IgD-negative memory B cell (primary cell): Measurements from ENCODE around the gene GPBP1. TPM values are rescaled to one million over a fixed set of nuclear protein-coding genes. Genes with fewer than 3 reads are reported as not detected.
"Not testable (repeated sequence)": the region's sequence is repeated elsewhere in the genome, so short reads cannot be mapped to it uniquely, and the experiment has no call there.

Experiments
- H3K27ac Mint-ChIP-seq, 3 donors: one replicate each; pipeline ENCODE4 v1.8.0; 2020 to 2022; ENCODE audit warnings: mild to moderate bottlenecking in 3 of 3, mixed read lengths in 3 of 3, moderate library complexity in 1 of 3
- H3K27me3 Mint-ChIP-seq: one replicate; pipeline ENCODE4 v1.8.0; 2021; ENCODE audit warnings: mixed read lengths
- H3K36me3 Mint-ChIP-seq: one replicate; pipeline ENCODE4 v1.8.0; 2020; ENCODE audit warnings: mild to moderate bottlenecking, mixed read lengths
- H3K4me1 Mint-ChIP-seq, 3 donors: one replicate each; pipeline ENCODE4 v1.8.0; 2020 to 2022; ENCODE audit warnings: mixed read lengths in 3 of 3, mild to moderate bottlenecking in 1 of 3
- H3K4me3 Mint-ChIP-seq, 4 donors: one replicate each; pipeline ENCODE4 v1.8.0; 2020 to 2022; ENCODE audit warnings: mild to moderate bottlenecking in 4 of 4, mixed read lengths in 4 of 4, moderate library complexity in 3 of 4
- H3K9me3 Mint-ChIP-seq, 3 donors: one replicate each; pipeline ENCODE4 v1.8.0; 2020 to 2021; ENCODE audit warnings: mixed read lengths in 3 of 3, mild to moderate bottlenecking in 1 of 3
- polyA plus RNA-seq: library from polyadenylated mRNA; unstranded; fragments of 300-500 nt; fragmentation: Illumina TruSeq; gene quantifications from one replicate; pipeline ENCODE4 v1.2.3, GENCODE V29; 2021

Gene GPBP1
- polyA plus RNA-seq, 1 donor from 2014 or later: 83.3 TPM

DNA sequence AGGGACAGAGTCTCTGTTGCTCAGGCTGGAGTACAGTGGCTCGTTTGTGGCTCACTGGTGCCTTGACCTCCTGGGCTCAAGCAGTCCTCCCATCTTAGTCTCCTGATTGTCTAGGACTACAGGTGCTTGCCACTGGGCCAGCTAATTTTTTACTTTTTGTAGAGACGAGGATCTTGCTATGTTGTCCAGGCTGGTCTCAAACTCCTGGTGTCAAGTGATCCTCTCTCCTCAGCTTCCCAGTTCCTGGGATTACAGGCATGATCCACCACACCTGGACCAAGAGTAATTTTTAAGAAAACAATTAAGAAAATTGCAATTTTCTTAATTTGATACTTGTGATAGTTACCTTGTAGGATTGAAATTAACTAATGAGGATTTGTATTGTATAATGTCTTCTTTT lies 73.9 kb downstream of the GPBP1 start:
- Mint-ChIP-seq H3K4me3 (no peak overlapping the region), H3K4me1 (peaks cover 4 to 5% (median 5%) of the 10 kb centered on the region in 3 donors), H3K27me3 (no peaks in the 10 kb centered on the region), H3K27ac (no peak overlapping the region), H3K9me3 (no peaks in the 10 kb centered on the region), H3K36me3 (peaks cover 4% of the 10 kb centered on the region)

DNA sequence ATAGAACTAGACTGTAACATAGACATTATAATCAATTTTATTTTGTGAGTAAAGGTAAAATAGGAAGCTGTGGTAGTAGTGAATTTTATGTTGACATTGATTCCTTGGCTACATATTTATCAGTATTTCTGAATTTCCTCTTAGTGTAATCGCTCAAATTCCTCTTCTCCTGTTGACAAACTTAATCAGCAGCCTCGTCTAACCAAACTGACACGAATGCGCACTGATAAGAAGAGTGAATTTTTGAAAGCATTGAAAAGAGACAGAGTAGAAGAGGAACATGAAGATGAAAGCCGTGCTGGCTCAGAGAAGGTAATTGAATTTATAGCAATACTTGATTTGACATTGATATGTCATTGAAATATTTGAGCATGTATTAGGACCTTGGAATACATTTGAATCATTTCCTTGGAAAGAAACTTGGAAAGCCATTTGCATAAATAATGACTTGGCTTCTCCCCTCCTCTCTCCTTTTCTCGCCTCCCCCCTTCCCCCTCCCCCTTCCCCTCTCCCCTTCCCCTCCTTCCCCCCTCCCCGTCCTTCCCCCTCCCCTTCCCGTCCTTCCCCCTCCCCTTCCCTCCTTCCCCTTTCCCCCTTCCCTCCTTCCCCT lies 75.5 kb downstream of the GPBP1 start:
- H3K4me3 Mint-ChIP-seq: no peak overlapping the region
- H3K4me1 Mint-ChIP-seq: peaks cover 0 to 2% (median 0%) of the 10 kb centered on the region in 3 donors
- H3K27ac Mint-ChIP-seq: peak overlapping the region in 2 of 3 donors; percentile 14 to 34
- no peaks in the 10 kb centered on the region for H3K27me3 Mint-ChIP-seq
- H3K9me3 Mint-ChIP-seq: no peaks in the 10 kb centered on the region
- H3K36me3 Mint-ChIP-seq: peaks cover 4% of the 10 kb centered on the region

DNA sequence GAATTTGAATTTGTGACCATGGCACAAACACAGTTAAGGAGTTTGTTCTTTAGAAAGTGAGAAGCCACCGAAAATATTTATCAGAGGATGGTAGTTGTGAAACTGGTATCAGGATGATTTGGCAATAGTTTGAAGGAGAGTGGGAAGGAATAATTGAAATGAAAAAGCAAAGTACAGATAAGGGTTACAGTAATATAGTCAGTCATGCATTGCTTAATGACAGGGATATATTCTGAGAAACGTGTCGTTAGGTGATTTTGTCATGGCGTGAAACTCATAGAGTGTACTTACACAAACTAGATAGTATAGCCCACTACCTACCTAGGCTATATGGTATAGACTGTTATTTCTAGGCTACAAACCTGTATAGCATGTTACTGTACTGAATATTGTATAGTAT lies 84.2 kb downstream of the GPBP1 start:
- Mint-ChIP-seq H3K27ac (no peak overlapping the region), H3K27me3 (no peaks in the 10 kb centered on the region), H3K36me3 (peaks cover 14% of the 10 kb centered on the region), H3K4me3 (no peak overlapping the region), H3K9me3 (no peaks in the 10 kb centered on the region), H3K4me1 (peaks cover 0 to 3% (median 1%) of the 10 kb centered on the region in 3 donors)

GRCh38 chr5:57258943-57259342 lies 85.1 kb downstream of the GPBP1 start:
- peaks cover 0 to 3% (median 1%) of the 10 kb centered on the region in 3 donors for H3K4me1 Mint-ChIP-seq
- H3K36me3 Mint-ChIP-seq: peaks cover 15% of the 10 kb centered on the region
- H3K4me3 Mint-ChIP-seq: no peak overlapping the region
- H3K9me3 Mint-ChIP-seq: no peaks in the 10 kb centered on the region
- H3K27me3 Mint-ChIP-seq: no peaks in the 10 kb centered on the region
- H3K27ac Mint-ChIP-seq: no peak overlapping the region

DNA sequence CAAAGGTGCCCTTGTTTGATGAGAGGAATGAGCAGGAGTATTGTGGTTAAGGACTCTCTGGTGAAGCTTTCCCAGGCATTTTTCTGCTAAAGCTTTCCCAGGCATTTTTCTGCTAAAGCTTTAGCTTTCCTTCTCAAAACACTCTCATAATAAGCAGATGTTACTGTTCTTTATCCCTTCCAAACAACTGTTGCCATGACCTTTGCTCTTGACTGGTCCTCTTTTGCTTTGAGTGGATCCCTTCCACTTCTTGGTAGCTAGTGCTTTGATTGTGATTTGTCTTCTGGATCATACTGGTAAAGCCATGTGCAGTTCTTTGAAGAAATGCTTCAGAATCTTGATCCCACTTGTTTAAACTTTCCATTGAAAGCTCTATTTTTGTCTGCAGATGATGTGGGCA lies 85.8 kb downstream of the GPBP1 start:
- Mint-ChIP-seq H3K36me3 (peaks cover 15% of the 10 kb centered on the region), H3K27me3 (no peaks in the 10 kb centered on the region), H3K9me3 (no peaks in the 10 kb centered on the region), H3K4me3 (no peak overlapping the region), H3K4me1 (peaks cover 0 to 3% (median 1%) of the 10 kb centered on the region in 3 donors), H3K27ac (peak overlapping the region in 1 of 3 donors; percentile 19)

- no peak overlapping the region for H3K27ac Mint-ChIP-seq
- no peaks in the 10 kb centered on the region for H3K9me3 Mint-ChIP-seq
- H3K36me3 Mint-ChIP-seq: peaks cover 12% of the 10 kb centered on the region
- no peak overlapping the region for H3K4me3 Mint-ChIP-seq
- no peaks in the 10 kb centered on the region for H3K27me3 Mint-ChIP-seq
- peaks cover 0 to 3% (median 0%) of the 10 kb centered on the region in 3 donors for H3K4me1 Mint-ChIP-seq
These were observed 88.7 kb downstream of the GPBP1 start for GRCh38 chr5:57262541-57262940.

- H3K4me3 Mint-ChIP-seq: no peak overlapping the region
- no peaks in the 10 kb centered on the region for H3K9me3 Mint-ChIP-seq
- H3K4me1 Mint-ChIP-seq: no peaks in the 10 kb centered on the region
- peaks cover 2% of the 10 kb centered on the region for H3K36me3 Mint-ChIP-seq
- H3K27ac Mint-ChIP-seq: no peak overlapping the region
- no peaks in the 10 kb centered on the region for H3K27me3 Mint-ChIP-seq
These were observed 93.9 kb downstream of the GPBP1 start for GRCh38 chr5:57267805-57268204.

DNA sequence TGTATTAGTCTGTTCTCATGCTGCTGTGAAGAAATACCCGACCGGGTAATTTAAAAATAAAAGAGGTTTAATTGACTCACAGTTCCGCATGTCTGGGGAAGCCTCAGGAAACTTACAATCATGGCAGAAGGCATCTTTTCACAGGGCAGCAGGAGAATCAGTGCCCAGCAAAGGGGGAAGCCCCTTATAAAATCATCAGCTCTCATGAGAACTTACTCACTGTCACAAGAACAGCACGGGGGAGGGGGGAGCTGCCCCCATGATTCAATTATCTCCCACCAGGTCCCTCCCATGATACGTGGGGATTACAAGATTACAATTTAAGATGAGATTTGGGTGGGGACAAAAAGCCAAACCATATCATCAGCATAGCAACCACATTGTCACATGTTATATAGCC lies 102.5 kb downstream of the GPBP1 start:
- no peaks in the 10 kb centered on the region for H3K4me1 Mint-ChIP-seq
- H3K9me3 Mint-ChIP-seq: no peaks in the 10 kb centered on the region
- H3K4me3 Mint-ChIP-seq: no peak overlapping the region
- H3K36me3 Mint-ChIP-seq: no peaks in the 10 kb centered on the region
- no peak overlapping the region for H3K27ac Mint-ChIP-seq
- H3K27me3 Mint-ChIP-seq: peaks cover 2% of the 10 kb centered on the region

GRCh38 chr5:57277085-57277484 lies 103.2 kb downstream of the GPBP1 start:
- Mint-ChIP-seq H3K27me3 (peaks cover 2% of the 10 kb centered on the region), H3K4me1 (no peaks in the 10 kb centered on the region), H3K36me3 (no peaks in the 10 kb centered on the region), H3K4me3 (peak overlapping the region in 1 of 4 donors; percentile 49), H3K9me3 (no peaks in the 10 kb centered on the region), H3K27ac (no peak overlapping the region)

GRCh38 chr5:57280853-57281252 lies 107.0 kb downstream of the GPBP1 start:
- no peaks in the 10 kb centered on the region for H3K4me1 Mint-ChIP-seq

DNA sequence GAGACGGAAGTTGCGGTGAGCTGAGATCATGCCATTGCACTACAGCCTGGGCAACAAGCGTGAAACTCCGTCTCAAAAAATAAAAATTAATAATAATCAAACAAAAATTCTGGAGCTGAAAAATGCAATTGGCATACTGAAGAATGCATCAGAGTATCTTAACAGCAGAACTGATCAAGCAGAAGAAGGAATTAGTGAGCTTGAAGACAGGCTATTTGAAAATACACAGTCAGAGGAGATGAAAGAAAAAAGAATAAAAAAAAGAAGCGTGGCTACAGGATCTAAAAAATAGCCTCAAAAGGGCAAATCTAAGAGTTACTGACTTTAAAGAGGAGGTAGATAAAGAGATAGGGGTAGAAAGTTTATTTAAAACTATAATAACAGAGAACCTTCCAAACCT lies 111.2 kb downstream of the GPBP1 start:
- not testable (repeated sequence) for H3K36me3 Mint-ChIP-seq, H3K27ac Mint-ChIP-seq, H3K4me3 Mint-ChIP-seq, H3K4me1 Mint-ChIP-seq, H3K9me3 Mint-ChIP-seq
- H3K27me3 Mint-ChIP-seq: peaks cover 11% of the 10 kb centered on the region

More at GRCh38 chr5:57280853-57281252, 107.0 kb downstream of the GPBP1 start:
- Mint-ChIP-seq H3K4me3 (no peak overlapping the region), H3K27ac (no peak overlapping the region), H3K9me3 (peaks cover 5 to 7% (median 6%) of the 10 kb centered on the region in 3 donors), H3K27me3 (peaks cover 9% of the 10 kb centered on the region), H3K36me3 (peaks cover 2% of the 10 kb centered on the region)

GRCh38 chr5:57291894-57292293 lies 118.0 kb downstream of the GPBP1 start:
- no peak overlapping the region for H3K4me3 Mint-ChIP-seq
- no peak overlapping the region for H3K27ac Mint-ChIP-seq
- H3K27me3 Mint-ChIP-seq: peaks cover 5% of the 10 kb centered on the region
- H3K4me1 Mint-ChIP-seq: no peaks in the 10 kb centered on the region
- peaks cover 2% of the 10 kb centered on the region for H3K36me3 Mint-ChIP-seq
- no peaks in the 10 kb centered on the region for H3K9me3 Mint-ChIP-seq

- no peak overlapping the region for H3K27ac Mint-ChIP-seq
- H3K9me3 Mint-ChIP-seq: no peaks in the 10 kb centered on the region
- H3K4me1 Mint-ChIP-seq: no peaks in the 10 kb centered on the region
- H3K36me3 Mint-ChIP-seq: peaks cover 2% of the 10 kb centered on the region
- peaks cover 5% of the 10 kb centered on the region for H3K27me3 Mint-ChIP-seq
- no peak overlapping the region for H3K4me3 Mint-ChIP-seq
These were observed 118.5 kb downstream of the GPBP1 start for GRCh38 chr5:57292336-57292735.

- Mint-ChIP-seq H3K9me3 (peaks cover 0 to under 1% (median 0%) of the 10 kb centered on the region in 3 donors), H3K4me1 (peaks cover 6 to 14% (median 11%) of the 10 kb centered on the region in 3 donors), H3K36me3 (no peaks in the 10 kb centered on the region), H3K27ac (peak overlapping the region; percentile 15 to 84 (median 55)), H3K27me3 (peaks cover 2% of the 10 kb centered on the region), H3K4me3 (peak overlapping the region; percentile 72 to 90 (median 80))
These were observed 124.6 kb downstream of the GPBP1 start for GRCh38 chr5:57298295-57298984.

DNA sequence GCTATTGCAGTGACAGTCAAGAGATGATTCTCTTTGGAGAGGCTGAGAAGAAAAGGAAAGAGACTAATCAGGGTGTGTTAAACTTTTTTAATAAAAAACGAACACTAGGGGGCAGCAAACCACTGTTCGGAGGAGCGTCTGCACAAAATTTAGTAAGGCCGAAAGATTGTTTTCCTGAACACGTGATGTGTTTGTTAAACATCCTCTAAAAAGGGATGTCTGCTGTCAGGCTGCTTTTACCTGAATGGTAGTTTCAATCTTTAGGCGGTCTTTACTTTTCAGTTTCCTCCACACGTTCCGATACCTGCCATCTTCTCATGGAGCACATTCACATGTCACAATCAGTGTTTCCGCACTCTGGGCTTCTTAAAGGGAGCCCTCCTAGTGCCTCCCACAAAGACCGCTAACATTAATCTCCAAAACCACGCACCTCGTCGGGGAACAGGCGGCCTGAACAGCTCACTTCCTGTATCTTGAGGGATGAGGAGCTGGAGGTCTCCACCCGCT lies 125.2 kb downstream of the GPBP1 start:
- H3K9me3 Mint-ChIP-seq: peaks cover 0 to 1% (median 0%) of the 10 kb centered on the region in 3 donors
- H3K36me3 Mint-ChIP-seq: no peaks in the 10 kb centered on the region
- H3K27ac Mint-ChIP-seq: peak overlapping the region in 2 of 3 donors; percentile 55 to 84
- H3K4me1 Mint-ChIP-seq: peaks cover 6 to 14% (median 11%) of the 10 kb centered on the region in 3 donors
- peak overlapping the region; percentile 72 to 87 (median 74) for H3K4me3 Mint-ChIP-seq
- H3K27me3 Mint-ChIP-seq: peaks cover 2% of the 10 kb centered on the region
